Measurements from ENCODE around the gene IP6K3.
A peak's percentile ranks its signal among the peaks of the same experiment; 100 is the strongest.

The IP6K3 gene

DNA sequence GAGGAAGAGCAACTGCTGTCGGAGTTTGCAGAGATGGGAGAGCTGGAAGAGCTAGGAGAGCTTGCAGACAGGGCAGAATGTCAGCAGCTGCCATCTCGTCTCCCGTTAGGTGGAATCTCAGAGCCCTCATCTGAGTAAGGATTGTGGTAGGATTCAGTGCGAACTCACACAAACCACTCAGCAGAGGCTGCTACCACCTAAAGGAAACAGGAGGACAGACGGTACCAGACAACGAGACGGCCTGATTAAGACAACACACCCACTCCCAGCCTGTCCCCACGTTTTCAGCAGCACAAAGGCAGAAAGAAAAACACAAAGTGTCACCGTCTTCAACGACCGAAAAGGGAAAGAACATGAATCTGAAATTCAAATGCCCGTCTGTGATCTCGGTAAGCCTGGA lies 38.1 kb upstream of the IP6K3 start:
- peaks cover 52% of the 10 kb centered on the region for H3K4me1 Mint-ChIP-seq
- DNase-seq: no peak
- H3K36me3 Mint-ChIP-seq: peaks cover 55% of the 10 kb centered on the region
- no peaks in the 10 kb centered on the region for H3K27me3 Mint-ChIP-seq
- CTCF ChIA-PET: interaction anchor here (0.8 kb wide), 1 partner anchor 243 kb away, joined by 4 read pairs; no protein-coding TSS in a partner anchor
- no peak overlapping the region for H3K27ac Mint-ChIP-seq
- H3K4me3 Mint-ChIP-seq: no peak overlapping the region
- H3K9me3 Mint-ChIP-seq: no peaks in the 10 kb centered on the region

DNA sequence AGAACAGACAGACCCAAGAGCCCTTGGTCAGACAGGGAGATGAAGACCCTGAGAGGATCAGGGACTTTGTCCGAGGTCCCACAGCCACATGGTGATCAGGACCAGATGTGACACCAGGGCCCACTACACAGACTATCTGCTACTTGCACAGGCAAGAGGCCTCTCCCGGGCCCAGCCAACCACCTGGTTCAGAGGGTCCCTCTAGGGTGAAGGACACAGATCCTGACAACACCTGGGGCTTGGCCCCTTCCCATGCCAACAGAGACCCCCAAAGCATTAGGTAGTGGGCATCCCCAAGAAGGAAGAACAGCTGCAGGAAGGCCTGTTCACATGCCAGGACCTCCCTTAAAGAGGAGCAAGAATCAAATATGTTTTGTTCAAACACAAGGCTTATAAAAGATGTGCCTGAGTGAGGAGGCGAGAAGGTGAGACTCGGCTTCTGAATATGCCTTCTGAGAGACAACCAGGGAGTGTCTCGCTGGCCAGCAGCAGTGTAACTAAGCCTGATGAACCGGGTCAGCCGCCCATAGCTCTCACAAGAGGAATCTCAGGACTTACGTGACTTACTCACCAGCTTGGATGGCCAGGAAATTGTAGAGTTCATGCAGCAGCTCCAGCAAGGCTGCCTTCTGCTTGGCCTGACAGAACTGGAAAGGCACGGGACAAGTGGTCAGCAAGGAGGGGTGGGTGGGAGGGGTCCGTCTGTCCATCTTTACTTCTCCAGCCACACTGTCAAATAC lies 37.2 kb upstream of the IP6K3 start:
- Mint-ChIP-seq H3K27ac (no peak overlapping the region), H3K9me3 (no peaks in the 10 kb centered on the region), H3K4me1 (peaks cover 44% of the 10 kb centered on the region), H3K4me3 (no peak overlapping the region), H3K36me3 (peaks cover 63% of the 10 kb centered on the region), H3K27me3 (no peaks in the 10 kb centered on the region)
- DNase-seq: no peak
- CTCF ChIA-PET: interaction anchor here (0.8 kb wide), 1 partner anchor 244 kb away, joined by 4 read pairs; no protein-coding TSS in a partner anchor

DNA sequence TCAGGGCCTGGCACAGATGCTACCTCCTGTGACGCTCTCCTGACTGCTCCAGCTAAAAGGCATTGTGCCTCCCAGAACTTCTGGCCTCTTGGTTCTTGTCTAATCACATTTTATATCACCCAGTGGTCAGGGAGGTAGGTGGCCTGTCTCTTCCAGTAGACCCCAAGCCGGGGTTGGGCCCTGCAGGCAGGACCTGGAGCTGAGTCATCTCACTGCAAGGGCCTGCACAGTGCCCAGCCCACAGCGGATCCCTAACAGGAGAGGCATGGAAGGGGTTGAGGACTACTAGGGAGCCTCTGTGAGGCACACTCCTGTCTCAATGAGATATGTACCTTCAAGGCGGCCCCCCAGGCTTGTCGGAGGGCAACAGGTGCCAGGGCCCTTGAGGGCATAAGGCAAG lies 35.9 kb upstream of the IP6K3 start:
- Mint-ChIP-seq H3K27me3 (no peaks in the 10 kb centered on the region), H3K27ac (peak overlapping the region; percentile 25), H3K4me3 (no peak overlapping the region), H3K4me1 (peaks cover 38% of the 10 kb centered on the region), H3K9me3 (no peaks in the 10 kb centered on the region), H3K36me3 (peaks cover 68% of the 10 kb centered on the region)
- DNase-seq: no peak
- CTCF ChIA-PET: interaction anchor here (1.8 kb wide), 1 partner anchor 11 kb away, joined by 8 read pairs; no protein-coding TSS in a partner anchor

GRCh38 chr6:33781131-33781975 lies 34.6 kb upstream of the IP6K3 start:
- Mint-ChIP-seq H3K27ac (no peak overlapping the region), H3K36me3 (peaks cover 73% of the 10 kb centered on the region), H3K27me3 (no peaks in the 10 kb centered on the region), H3K4me1 (peaks cover 26% of the 10 kb centered on the region), H3K9me3 (no peaks in the 10 kb centered on the region), H3K4me3 (no peak overlapping the region)
- DNase-seq: no peak
- CTCF ChIA-PET: interaction anchor here (1.0 to 3.6 kb wide), 5 partner anchors 8 to 246 kb away, joined by 3 to 10 read pairs (median 4); no protein-coding TSS in a partner anchor

GRCh38 chr6:33779895-33780294 lies 33.2 kb upstream of the IP6K3 start:
- no peaks in the 10 kb centered on the region for H3K27me3 Mint-ChIP-seq
- no peaks in the 10 kb centered on the region for H3K9me3 Mint-ChIP-seq
- no peak for DNase-seq
- peaks cover 72% of the 10 kb centered on the region for H3K36me3 Mint-ChIP-seq
- CTCF ChIA-PET: interaction anchor here (0.6 to 3.6 kb wide), 4 partner anchors 11 to 248 kb away, joined by 3 to 25 read pairs (median 7); no protein-coding TSS in a partner anchor
- H3K4me1 Mint-ChIP-seq: peaks cover 12% of the 10 kb centered on the region
- no peak overlapping the region for H3K27ac Mint-ChIP-seq
- H3K4me3 Mint-ChIP-seq: no peak overlapping the region

DNA sequence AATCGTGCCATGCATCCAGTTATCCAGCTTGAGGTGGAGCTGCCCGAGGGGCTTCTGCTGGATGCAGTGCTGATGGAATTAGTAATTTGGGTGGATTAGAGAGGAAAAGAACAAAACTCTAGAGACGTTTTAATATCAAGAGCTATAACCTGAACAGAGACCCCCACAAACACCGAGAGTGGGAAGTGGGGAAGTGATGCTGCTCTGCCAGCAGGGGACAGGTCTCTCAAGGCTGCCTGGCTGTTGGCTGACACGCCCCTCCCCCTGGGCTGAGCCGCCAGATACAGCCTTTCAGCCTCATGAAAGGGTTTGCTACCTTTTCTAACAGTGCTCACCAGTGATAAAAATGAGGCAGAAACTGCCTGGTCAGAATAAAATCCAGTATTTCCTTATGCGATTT lies 32.6 kb upstream of the IP6K3 start:
- no peak for DNase-seq
- Mint-ChIP-seq H3K27me3 (no peaks in the 10 kb centered on the region), H3K4me3 (no peak overlapping the region), H3K27ac (no peak overlapping the region), H3K36me3 (peaks cover 71% of the 10 kb centered on the region), H3K4me1 (peaks cover 7% of the 10 kb centered on the region), H3K9me3 (no peaks in the 10 kb centered on the region)
- CTCF ChIA-PET: interaction anchor here (0.6 to 3.6 kb wide), 4 partner anchors 10 to 248 kb away, joined by 3 to 25 read pairs (median 7); no protein-coding TSS in a partner anchor

DNA sequence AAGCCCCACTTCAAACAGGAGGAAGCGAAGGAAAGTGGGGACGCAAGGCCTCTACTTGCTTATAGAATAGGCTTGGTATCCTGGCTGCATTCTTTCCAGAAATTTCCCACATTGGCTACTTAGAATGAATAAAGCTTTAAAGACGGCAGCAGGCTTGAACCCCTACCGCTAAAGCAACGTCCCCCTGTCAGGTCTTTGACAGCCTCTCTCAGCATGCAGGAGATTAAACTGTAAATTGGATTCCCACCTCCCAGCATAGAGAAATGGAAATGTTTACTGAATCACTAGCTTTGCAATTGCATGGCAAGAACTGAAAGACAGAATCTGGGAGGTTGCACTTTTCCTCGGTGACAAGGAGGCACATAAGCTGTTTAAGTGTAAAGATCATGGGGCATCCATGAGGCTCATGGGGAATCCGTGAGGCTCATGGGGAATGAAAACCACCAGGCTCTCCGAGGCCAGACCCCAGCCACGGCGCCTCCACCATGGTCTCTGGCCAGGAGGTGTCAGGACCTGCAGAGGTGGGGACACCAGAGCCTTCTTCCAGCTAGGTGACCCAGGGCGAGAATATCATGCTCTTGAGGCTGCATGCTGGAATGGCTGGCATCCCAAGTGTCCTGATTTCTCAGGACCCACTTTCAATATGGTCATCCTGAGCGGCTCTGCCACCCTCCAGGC lies 31.9 kb upstream of the IP6K3 start:
- Mint-ChIP-seq H3K9me3 (no peaks in the 10 kb centered on the region), H3K4me3 (no peak overlapping the region), H3K36me3 (peaks cover 65% of the 10 kb centered on the region), H3K27me3 (no peaks in the 10 kb centered on the region), H3K4me1 (peaks cover 4% of the 10 kb centered on the region), H3K27ac (no peak overlapping the region)
- CTCF ChIA-PET: interaction anchor here (1.6 to 3.6 kb wide), 3 partner anchors 10 to 249 kb away, joined by 4 to 25 read pairs (median 10); no protein-coding TSS in a partner anchor
- no peak for DNase-seq

DNA sequence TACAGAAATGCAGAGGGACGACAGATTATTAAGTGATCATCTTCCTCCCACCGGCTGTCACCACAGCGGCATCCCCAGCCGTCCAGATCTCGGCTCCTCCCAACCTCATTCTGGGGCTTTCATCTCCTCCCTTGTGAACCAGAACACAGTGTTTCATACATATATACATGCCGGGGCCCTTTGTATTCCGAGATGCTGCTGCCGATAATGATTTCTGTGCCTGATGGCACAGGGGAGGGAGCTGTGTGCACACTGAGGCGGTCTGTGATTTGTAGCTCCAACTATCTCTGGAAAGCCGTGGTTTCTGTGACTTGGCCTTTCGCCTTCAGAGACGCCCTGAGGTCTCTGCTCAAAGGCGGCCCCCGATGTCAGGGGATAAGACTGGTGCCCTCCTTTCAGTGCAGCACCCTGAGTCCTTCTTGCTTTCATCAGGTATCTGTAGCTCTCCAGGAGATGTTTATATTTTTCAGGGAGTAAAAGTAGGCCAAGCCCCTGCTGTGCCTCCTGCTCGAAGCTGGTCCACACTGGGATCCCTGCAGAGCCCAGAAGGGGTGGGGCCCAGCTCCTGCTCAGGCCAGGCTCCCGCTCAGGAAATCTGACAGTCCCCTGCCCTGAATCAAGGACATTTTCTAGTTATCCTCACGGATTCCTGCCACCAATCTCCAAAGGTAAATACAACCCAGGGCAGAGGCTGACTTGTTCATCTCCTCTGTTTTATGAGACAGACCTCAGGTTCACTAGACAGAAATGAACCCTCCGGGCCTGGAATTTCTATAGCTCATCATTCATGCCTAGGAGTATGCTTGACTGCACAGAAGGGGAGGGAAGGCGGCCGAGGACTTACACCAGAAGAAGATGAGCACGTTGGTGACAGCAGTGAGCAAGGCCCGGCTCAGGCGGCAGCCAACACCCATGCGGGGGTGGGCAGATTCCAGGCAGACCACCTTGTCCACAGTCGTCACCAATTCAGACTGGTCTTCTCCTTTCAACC lies 31.0 kb upstream of the IP6K3 start:
- no peak for DNase-seq
- CTCF ChIA-PET: interaction anchor here (3.4 to 3.6 kb wide), 2 partner anchors 9 to 250 kb away, joined by 10 to 25 read pairs; no protein-coding TSS in a partner anchor
- no peak overlapping the region for H3K4me3 Mint-ChIP-seq
- H3K4me1 Mint-ChIP-seq: peaks cover 4% of the 10 kb centered on the region
- H3K36me3 Mint-ChIP-seq: peaks cover 63% of the 10 kb centered on the region
- H3K27me3 Mint-ChIP-seq: no peaks in the 10 kb centered on the region
- no peaks in the 10 kb centered on the region for H3K9me3 Mint-ChIP-seq
- H3K27ac Mint-ChIP-seq: no peak overlapping the region

DNA sequence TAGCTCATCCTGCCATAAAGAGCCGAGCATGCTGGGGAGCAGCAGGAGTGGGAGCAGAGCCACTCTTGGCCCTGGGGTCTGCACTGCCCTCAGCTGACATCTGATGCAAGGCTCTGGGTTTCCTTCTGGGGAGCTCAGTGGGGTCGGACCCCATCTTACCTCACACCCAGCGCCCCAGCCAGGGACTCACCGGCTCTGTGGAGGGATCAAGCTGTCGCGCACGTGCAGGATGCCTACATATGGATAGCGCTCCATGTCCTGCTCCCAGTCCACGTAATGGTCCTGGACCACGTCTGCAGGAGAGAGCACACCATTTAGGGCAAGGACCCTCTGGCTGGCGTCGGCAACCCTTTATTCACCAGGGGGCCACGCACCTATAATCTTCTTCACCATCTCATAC lies 30.1 kb upstream of the IP6K3 start:
- Mint-ChIP-seq H3K27ac (no peak overlapping the region), H3K36me3 (peaks cover 58% of the 10 kb centered on the region), H3K4me1 (peaks cover 4% of the 10 kb centered on the region), H3K4me3 (no peak overlapping the region), H3K27me3 (no peaks in the 10 kb centered on the region), H3K9me3 (no peaks in the 10 kb centered on the region)
- no peak for DNase-seq
- CTCF ChIA-PET: interaction anchor here (1.0 to 1.4 kb wide), 2 partner anchors 251 to 256 kb away, joined by 3 read pairs; no protein-coding TSS in a partner anchor

DNA sequence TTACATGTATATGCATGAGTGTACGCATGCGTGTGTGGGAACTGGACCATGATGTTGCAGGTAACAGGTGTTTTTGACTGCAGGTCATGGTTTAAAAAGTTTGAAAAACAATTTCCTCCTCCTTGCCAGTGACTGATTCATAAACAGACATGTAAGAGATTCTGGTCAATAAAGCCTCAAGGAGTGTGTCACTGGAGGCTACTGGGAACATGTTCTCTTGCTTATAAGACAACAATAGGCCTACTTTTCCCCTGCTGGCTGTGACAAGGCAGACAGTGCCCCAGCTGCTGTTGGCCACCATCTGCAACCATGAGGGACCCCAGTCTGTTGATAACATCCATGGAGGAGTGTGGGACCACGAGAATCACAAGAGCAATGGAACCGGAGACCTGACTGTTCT lies 29.5 kb upstream of the IP6K3 start:
- H3K36me3 Mint-ChIP-seq: peaks cover 56% of the 10 kb centered on the region
- no peaks in the 10 kb centered on the region for H3K27me3 Mint-ChIP-seq
- CTCF ChIA-PET: interaction anchor here (1.0 to 1.4 kb wide), 2 partner anchors 252 to 257 kb away, joined by 3 read pairs; no protein-coding TSS in a partner anchor
- H3K4me1 Mint-ChIP-seq: peaks cover 4% of the 10 kb centered on the region
- H3K9me3 Mint-ChIP-seq: no peaks in the 10 kb centered on the region
- no peak overlapping the region for H3K4me3 Mint-ChIP-seq
- peak overlapping the region; percentile 15 for H3K27ac Mint-ChIP-seq
- DNase-seq: no peak

DNA sequence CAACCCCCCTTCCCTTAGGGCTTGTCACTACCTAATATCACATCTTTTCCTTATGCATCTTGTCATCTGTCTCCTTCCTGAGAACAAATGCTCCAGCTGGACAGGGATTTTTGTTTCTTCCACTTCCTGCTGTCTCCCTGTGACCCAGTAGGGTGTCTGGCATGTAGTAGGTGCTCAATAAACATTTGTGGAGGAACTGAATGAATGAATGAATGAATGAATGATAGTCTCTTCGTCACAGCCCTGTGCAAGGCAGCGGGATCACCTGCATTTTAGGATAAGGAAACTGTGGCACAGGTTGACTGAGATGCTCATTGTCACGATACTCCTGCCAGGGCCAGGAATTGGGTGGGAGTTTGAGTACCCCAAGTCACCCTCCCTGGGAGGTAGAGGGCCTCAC lies 28.1 kb upstream of the IP6K3 start:
- DNase-seq: no peak
- Mint-ChIP-seq H3K36me3 (peaks cover 45% of the 10 kb centered on the region), H3K27me3 (peaks cover 8% of the 10 kb centered on the region), H3K4me1 (peaks cover 2% of the 10 kb centered on the region), H3K9me3 (no peaks in the 10 kb centered on the region), H3K4me3 (no peak overlapping the region), H3K27ac (no peak overlapping the region)
- CTCF ChIA-PET: interaction anchor here (0.7 to 16.2 kb wide), 3 partner anchors 25 to 469 kb away, joined by 3 to 144 read pairs (median 59); partner anchors contain the start of gene IP6K3

- Mint-ChIP-seq H3K36me3 (peaks cover 31% of the 10 kb centered on the region), H3K4me1 (peaks cover 6% of the 10 kb centered on the region), H3K9me3 (no peaks in the 10 kb centered on the region), H3K27me3 (peaks cover 24% of the 10 kb centered on the region), H3K4me3 (no peak overlapping the region), H3K27ac (no peak overlapping the region)
- DNase-seq: no peak
- CTCF ChIA-PET: interaction anchor here (0.9 to 16.2 kb wide), 5 partner anchors 9 to 382 kb away, joined by 3 to 167 read pairs (median 59); partner anchors contain the start of gene IP6K3
Measured at GRCh38 chr6:33772902-33773472, 26.3 kb upstream of the IP6K3 start.

Measured in activated naive CD4-positive, alpha-beta T cell treated with anti-CD3 and anti-CD28 coated beads, Interleukin-2, amount 10 ng/mL, durations not matched to agents 7 days and 5 days (primary cell).